GM12878 (cell line): Measurements from ENCODE around the gene TDRD7. TPM values are rescaled to one million over a fixed set of nuclear protein-coding genes. Genes with fewer than 3 reads are reported as not detected.
A peak's percentile ranks its signal among the peaks of the same experiment; 100 is the strongest.

ENCODE experiments used
- ATAC-seq: fragments of 200-7000 bp; cut with Tn5 transposase; 3 replicates; pipeline ENCODE4 v1.9.1; 2020; ENCODE audit warnings: mild to moderate bottlenecking, moderate library complexity
- BruUV-seq: library from RNA; stranded (reverse); fragments of 400-500 nt; replicated peaks from 2 replicates; lab custom pipeline; 2021; lab: Mats Ljungman, UMichigan
- CTCF ChIA-PET: fragments of 300-600 bp; sonication (Branson Sonifier 250); formaldehyde crosslinking; extraction: SDS; loops from one replicate; lab custom pipeline; 2021; ENCODE audit warnings: inconsistent platforms; lab: Yijun Ruan, JAX
- POLR2A ChIA-PET: fragments of 350-600 bp; formaldehyde crosslinking; extraction: SDS; loops from one replicate; lab custom pipeline; 2021; ENCODE audit warnings: inconsistent platforms; lab: Charles Lee
- RAD21 ChIA-PET: fragments of 300-600 bp; sonication (Branson Sonifier 250); formaldehyde crosslinking; loops from one replicate; lab custom pipeline; 2023; ENCODE audit warnings: antibody characterized with exemption; ENCODE audit not compliant: unreplicated experiment; lab: Charles Lee
- SMC1A ChIA-PET: fragments of 300-600 bp; sonication (Branson Sonifier 250); formaldehyde crosslinking; loops from one replicate; lab custom pipeline; 2023; ENCODE audit not compliant: unreplicated experiment, uncharacterized antibody; lab: Charles Lee
- DNase-seq: peaks from one replicate; pipeline ENCODE4 v3.0.0-alpha.2; 2011; ENCODE audit warnings: low read depth, low spot score
- FAIRE-seq: peaks from 3 replicates; lab custom pipeline; 2011; peaks lifted over from hg19 to GRCh38; lab: Jason Lieb, UNC
- H2AFZ ChIP-seq: 2 replicates; pipeline ENCODE4 v1.6.0; 2011; ENCODE audit warnings: low read depth, low read length, control low read depth; ENCODE audit not compliant: control insufficient read depth
- H3K27ac ChIP-seq: 2 replicates; pipeline ENCODE4 v1.5.1; 2011; ENCODE audit warnings: control low read depth; ENCODE audit not compliant: control insufficient read depth, insufficient read depth
- H3K27me3 ChIP-seq, 2 experiments: replicated peaks in 1 of 2; 2 replicates each; pipeline versions ENCODE4 v1.6.0 to v1.6.1; 2011; ENCODE audit warnings: low read length in 1 of 2; ENCODE audit not compliant: control insufficient read depth in 2 of 2, insufficient read depth in 2 of 2
- H3K36me3 ChIP-seq, 2 experiments: 2 replicates each; pipeline ENCODE4 v1.5.1; 2011; ENCODE audit warnings: low read length in 1 of 2; ENCODE audit not compliant: control insufficient read depth in 2 of 2, insufficient read depth in 2 of 2
- H3K4me1 ChIP-seq: 2 replicates; pipeline ENCODE4 v1.6.1; 2011; ENCODE audit warnings: mild to moderate bottlenecking, low read length, moderate library complexity, mixed read lengths; ENCODE audit not compliant: control insufficient read depth, insufficient read depth
- H3K4me2 ChIP-seq: 2 replicates; pipeline ENCODE4 v1.6.0; 2011; ENCODE audit warnings: control low read depth; ENCODE audit not compliant: control insufficient read depth, insufficient read depth
- H3K4me3 ChIP-seq: fragments of 200-600 bp; sonication (generic); 2 replicates; pipeline ENCODE4 v1.5.1; 2016
- H3K79me2 ChIP-seq: 2 replicates; pipeline ENCODE4 v1.6.0; 2011; ENCODE audit warnings: low read length; ENCODE audit not compliant: control insufficient read depth, insufficient read depth
- H3K9ac ChIP-seq: 2 replicates; pipeline ENCODE4 v1.8.0; 2011; ENCODE audit warnings: low read length, control low read depth, mixed read lengths; ENCODE audit not compliant: control insufficient read depth, insufficient read depth
- H3K9me3 ChIP-seq: replicated peaks from 3 replicates; pipeline ENCODE4 v1.5.1; 2011; ENCODE audit warnings: mild to moderate bottlenecking, low read length; ENCODE audit not compliant: control insufficient read depth, insufficient read depth
- H4K20me1 ChIP-seq: 2 replicates; pipeline ENCODE4 v1.6.0; 2011; ENCODE audit not compliant: control insufficient read depth, insufficient read depth
- BACH1 ChIP-seq: fragments of 450-650 bp; IDR thresholded peaks from 2 replicates; pipeline ENCODE4 v1.6.1; 2017; ENCODE audit warnings: mild to moderate bottlenecking, borderline replicate concordance
- EED ChIP-seq: sonication (generic); IDR thresholded peaks from 2 replicates; pipeline ENCODE4 v1.6.1; 2016; ENCODE audit warnings: antibody characterized with exemption, low read depth
- HDAC6 ChIP-seq: fragments of 200-600 bp; sonication (generic); IDR thresholded peaks from one replicate; pipeline ENCODE4 v1.8.0; 2017; ENCODE audit warnings: antibody characterized with exemption; ENCODE audit not compliant: unreplicated experiment
- RUNX3 ChIP-seq: IDR thresholded peaks from 2 replicates; pipeline ENCODE4 v1.6.1; 2012; ENCODE audit warnings: low read length, inconsistent platforms
- WGBS: methylation state at CpG from one replicate; pipeline ENCODE4 v1.1.6; 2016; ENCODE audit warnings: low lambda C conversion rate; ENCODE audit not compliant: insufficient replicate concordance, insufficient coverage; ENCODE audit errors: missing lambda C conversion rate; 5-methylcytosine and 5-hydroxymethylcytosine counted together
- in situ Hi-C: fragments of 300-500 bp; cut with MboI; formaldehyde crosslinking; loops from 9 replicates; pipeline ENCODE4 v1.14.3; 2018; ENCODE audit warnings: mixed read lengths
- intact Hi-C: fragments of 100-400 bp; cut with micrococcal nuclease; formaldehyde crosslinking; loops from one replicate; pipeline ENCODE4 v1.14.2; 2022; ENCODE audit not compliant: unreplicated experiment
- polyA plus RNA-seq, 11 experiments: library from polyadenylated mRNA; depleted of rRNA in 4 of 11; unstranded in 6 of 11; stranded (reverse) in 5 of 11; fragments of >200 nt; fragmentation: Nextera tagmentation in 4 of 11; fragmentation: Illumina TruSeq in 1 of 11; extraction: Ambion mirVana in 4 of 11; extraction: Trizol in 1 of 11; gene quantifications; 1 replicate in 1 of 11; 2 replicates in 10 of 11; pipeline versions ENCODE4 v1.2.1 to v1.2.3, GENCODE V29; 2011 to 2016; ENCODE audit warnings: inconsistent platforms in 2 of 11, missing spikeins in 2 of 11, low read depth in 1 of 11
- total RNA-seq, 4 experiments: library from RNA; depleted of rRNA in 3 of 4; stranded (reverse); fragments of >200 nt in 3 of 4; fragmentation: Illumina TruSeq in 1 of 4; extraction: Trizol in 1 of 4; gene quantifications; 2 replicates each; pipeline versions ENCODE4 v1.2.1 to v1.2.3, GENCODE V29; 2013 to 2021
- TF ChIP-seq, protein P1 (sequence below), 3 experiments: IDR thresholded peaks in 2 of 3; conservative IDR thresholded peaks in 1 of 3; 2 replicates each; pipeline ENCODE4 v1.5.1; 2011; ENCODE audit warnings: low read depth in 3 of 3, low read length in 3 of 3, mild to moderate bottlenecking in 3 of 3, control low read depth in 2 of 3, moderate library complexity in 2 of 3, inconsistent platforms in 1 of 3, mixed read lengths in 1 of 3; ENCODE audit not compliant: control insufficient read depth in 2 of 3, insufficient read depth in 1 of 3; ENCODE audit errors: extremely low read depth in 1 of 3
- TF ChIP-seq, protein P2 (sequence below): fragments of 450-650 bp; IDR thresholded peaks from 2 replicates; pipeline ENCODE4 v1.6.1; 2017; ENCODE audit warnings: mild to moderate bottlenecking

The TDRD7 gene
- total and polyA plus RNA-seq, 10 of the 15 experiments (the other 5 are each of a cell fraction or from before 2014, with no cell fraction given) = 5.7 to 26.4 (median 16.2) TPM

GRCh38 chr9:97501177-97501971 is 89.5 kb downstream of the TDRD7 start, which contains the start of gene TMOD1 (continued):
- TF ChIP-seq, protein P1, sequence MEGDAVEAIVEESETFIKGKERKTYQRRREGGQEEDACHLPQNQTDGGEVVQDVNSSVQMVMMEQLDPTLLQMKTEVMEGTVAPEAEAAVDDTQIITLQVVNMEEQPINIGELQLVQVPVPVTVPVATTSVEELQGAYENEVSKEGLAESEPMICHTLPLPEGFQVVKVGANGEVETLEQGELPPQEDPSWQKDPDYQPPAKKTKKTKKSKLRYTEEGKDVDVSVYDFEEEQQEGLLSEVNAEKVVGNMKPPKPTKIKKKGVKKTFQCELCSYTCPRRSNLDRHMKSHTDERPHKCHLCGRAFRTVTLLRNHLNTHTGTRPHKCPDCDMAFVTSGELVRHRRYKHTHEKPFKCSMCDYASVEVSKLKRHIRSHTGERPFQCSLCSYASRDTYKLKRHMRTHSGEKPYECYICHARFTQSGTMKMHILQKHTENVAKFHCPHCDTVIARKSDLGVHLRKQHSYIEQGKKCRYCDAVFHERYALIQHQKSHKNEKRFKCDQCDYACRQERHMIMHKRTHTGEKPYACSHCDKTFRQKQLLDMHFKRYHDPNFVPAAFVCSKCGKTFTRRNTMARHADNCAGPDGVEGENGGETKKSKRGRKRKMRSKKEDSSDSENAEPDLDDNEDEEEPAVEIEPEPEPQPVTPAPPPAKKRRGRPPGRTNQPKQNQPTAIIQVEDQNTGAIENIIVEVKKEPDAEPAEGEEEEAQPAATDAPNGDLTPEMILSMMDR (IDR thresholded peaks at IDR 0.05 in 2 of 3, conservative IDR thresholded peaks at IDR 0.05 in 1 of 3; ENCODE audit: control insufficient read depth in 2 of 3, extremely low read depth in 1 of 3, insufficient read depth in 1 of 3, low read depth in 3 of 3, low read length in 3 of 3) = peak; percentile 17 to 37 (median 27); a peak in 3 of 6 replicates
- TF ChIP-seq EED = 0 out of 2 replicates have a peak, but pooled peaks have one; percentile 12
- TF ChIP-seq RUNX3 = peak; percentile 94
- TF ChIP-seq, all 136 proteins: peak for 30

- CTCF ChIA-PET = interaction anchor here (0.8 to 8.9 kb wide), 23 partner anchors 9 to 646 kb away, joined by 3 to 247 read pairs (median 7); partner anchors contain the start of genes TDRD7 and XPA
- Histone ChIP-seq H3K4me3 (peak overlapping the region; percentile 86), H3K4me2 (peak overlapping the region; percentile 97), H3K4me1 (peaks cover 30% of the 10 kb centered on the region), H3K27me3 (no peaks in the 10 kb centered on the region), H4K20me1 (no peaks in the 10 kb centered on the region), H3K27ac (peak overlapping the region; percentile 70), H3K9me3 (no peaks in the 10 kb centered on the region; the same call in 2 of the 3 replicates), H3K36me3 (no peaks in the 10 kb centered on the region; a peak in 1 of 4 replicates), H2AFZ (peak overlapping the region; percentile 77), H3K9ac (peak overlapping the region; percentile 78), H3K79me2 (peaks cover 47% of the 10 kb centered on the region)
- no peak for DNase-seq
- ATAC-seq = peak; percentile 49
- intact Hi-C loops = loop anchor here (2.0 to 10.0 kb wide), 4 partner anchors 33 to 93 kb away; partner anchors contain the start of gene TDRD7
- RAD21 ChIA-PET = interaction anchor here (0.8 to 6.1 kb wide), 22 partner anchors 9 to 647 kb away, joined by 3 to 144 read pairs (median 10); partner anchors contain the start of genes NCBP1, TDRD7, TSTD2 and ZNF782
- WGBS = 2% methylated on average over 24 of the region's 30 CpGs
- in situ Hi-C loops = loop anchor here (10.0 kb wide), 1 partner anchor 1087 kb away; the partner anchor contains the start of gene ZNF367
- POLR2A ChIA-PET = interaction anchor here (0.6 to 5.0 kb wide), 13 partner anchors 9 to 131 kb away, joined by 3 to 35 read pairs (median 5); partner anchors contain the start of genes NCBP1 and TSTD2
- TF ChIP-seq, protein P2, sequence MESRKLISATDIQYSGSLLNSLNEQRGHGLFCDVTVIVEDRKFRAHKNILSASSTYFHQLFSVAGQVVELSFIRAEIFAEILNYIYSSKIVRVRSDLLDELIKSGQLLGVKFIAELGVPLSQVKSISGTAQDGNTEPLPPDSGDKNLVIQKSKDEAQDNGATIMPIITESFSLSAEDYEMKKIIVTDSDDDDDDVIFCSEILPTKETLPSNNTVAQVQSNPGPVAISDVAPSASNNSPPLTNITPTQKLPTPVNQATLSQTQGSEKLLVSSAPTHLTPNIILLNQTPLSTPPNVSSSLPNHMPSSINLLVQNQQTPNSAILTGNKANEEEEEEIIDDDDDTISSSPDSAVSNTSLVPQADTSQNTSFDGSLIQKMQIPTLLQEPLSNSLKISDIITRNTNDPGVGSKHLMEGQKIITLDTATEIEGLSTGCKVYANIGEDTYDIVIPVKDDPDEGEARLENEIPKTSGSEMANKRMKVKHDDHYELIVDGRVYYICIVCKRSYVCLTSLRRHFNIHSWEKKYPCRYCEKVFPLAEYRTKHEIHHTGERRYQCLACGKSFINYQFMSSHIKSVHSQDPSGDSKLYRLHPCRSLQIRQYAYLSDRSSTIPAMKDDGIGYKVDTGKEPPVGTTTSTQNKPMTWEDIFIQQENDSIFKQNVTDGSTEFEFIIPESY = no peak
- TF ChIP-seq HDAC6 = peak; percentile 40
- 0 out of 2 replicates have a peak, but pooled peaks have one; percentile 31 for TF ChIP-seq BACH1
- SMC1A ChIA-PET = interaction anchor here (0.7 to 8.6 kb wide), 13 partner anchors 9 to 114 kb away, joined by 3 to 144 read pairs (median 17); no protein-coding TSS in a partner anchor
- no peak for FAIRE-seq
- no TSS peak for BruUV-seq
Observed at GRCh38 chr9:97501972-97502221, 90.0 kb downstream of the TDRD7 start.
